ENCODE data around the gene LYRM9. TPM values are rescaled to one million over a fixed set of nuclear protein-coding genes. Genes with fewer than 3 reads are reported as not detected.

The LYRM9 gene
- total RNA-seq, 1 donor from 2014 or later, result 9.5 TPM

DNA sequence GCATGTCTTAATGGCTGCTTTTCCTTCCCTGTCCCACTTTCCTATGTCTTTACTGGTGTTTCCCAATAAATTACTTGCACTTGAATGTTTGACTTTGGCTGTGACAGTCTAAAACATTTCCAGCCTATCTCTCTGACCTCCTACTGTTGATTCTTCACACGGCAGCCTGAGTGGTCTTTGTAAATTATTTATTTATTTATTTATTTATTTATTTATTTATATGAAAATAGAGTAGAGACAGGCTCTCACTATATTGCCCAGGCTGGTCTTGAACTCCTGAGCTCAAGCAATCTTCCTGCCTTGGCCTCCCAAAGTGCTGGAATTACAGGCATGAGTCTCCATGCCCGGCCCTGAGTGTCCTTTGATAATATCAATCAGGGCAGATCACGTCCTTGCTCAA is 28.4 kb upstream of the LYRM9 start:
- no peak for DNase-seq (ENCODE audit: low spot score, unreplicated experiment)
- no peaks in the 10 kb centered on the region for H3K9me3 Mint-ChIP-seq (ENCODE audit: low read depth)
- no peak overlapping the region for H3K27ac Mint-ChIP-seq
- TF ChIP-seq, protein P1, sequence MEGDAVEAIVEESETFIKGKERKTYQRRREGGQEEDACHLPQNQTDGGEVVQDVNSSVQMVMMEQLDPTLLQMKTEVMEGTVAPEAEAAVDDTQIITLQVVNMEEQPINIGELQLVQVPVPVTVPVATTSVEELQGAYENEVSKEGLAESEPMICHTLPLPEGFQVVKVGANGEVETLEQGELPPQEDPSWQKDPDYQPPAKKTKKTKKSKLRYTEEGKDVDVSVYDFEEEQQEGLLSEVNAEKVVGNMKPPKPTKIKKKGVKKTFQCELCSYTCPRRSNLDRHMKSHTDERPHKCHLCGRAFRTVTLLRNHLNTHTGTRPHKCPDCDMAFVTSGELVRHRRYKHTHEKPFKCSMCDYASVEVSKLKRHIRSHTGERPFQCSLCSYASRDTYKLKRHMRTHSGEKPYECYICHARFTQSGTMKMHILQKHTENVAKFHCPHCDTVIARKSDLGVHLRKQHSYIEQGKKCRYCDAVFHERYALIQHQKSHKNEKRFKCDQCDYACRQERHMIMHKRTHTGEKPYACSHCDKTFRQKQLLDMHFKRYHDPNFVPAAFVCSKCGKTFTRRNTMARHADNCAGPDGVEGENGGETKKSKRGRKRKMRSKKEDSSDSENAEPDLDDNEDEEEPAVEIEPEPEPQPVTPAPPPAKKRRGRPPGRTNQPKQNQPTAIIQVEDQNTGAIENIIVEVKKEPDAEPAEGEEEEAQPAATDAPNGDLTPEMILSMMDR (IDR thresholded peaks at IDR 0.05; ENCODE audit: unreplicated experiment), result no peak
- H3K4me1 Mint-ChIP-seq (ENCODE audit: low read depth), result no peaks in the 10 kb centered on the region
- H3K4me3 Mint-ChIP-seq (ENCODE audit: low read depth), result no peak overlapping the region
- H3K27me3 Mint-ChIP-seq, result peaks cover 7% of the 10 kb centered on the region
- H3K36me3 Mint-ChIP-seq (ENCODE audit: insufficient read depth), result no peaks in the 10 kb centered on the region

DNA sequence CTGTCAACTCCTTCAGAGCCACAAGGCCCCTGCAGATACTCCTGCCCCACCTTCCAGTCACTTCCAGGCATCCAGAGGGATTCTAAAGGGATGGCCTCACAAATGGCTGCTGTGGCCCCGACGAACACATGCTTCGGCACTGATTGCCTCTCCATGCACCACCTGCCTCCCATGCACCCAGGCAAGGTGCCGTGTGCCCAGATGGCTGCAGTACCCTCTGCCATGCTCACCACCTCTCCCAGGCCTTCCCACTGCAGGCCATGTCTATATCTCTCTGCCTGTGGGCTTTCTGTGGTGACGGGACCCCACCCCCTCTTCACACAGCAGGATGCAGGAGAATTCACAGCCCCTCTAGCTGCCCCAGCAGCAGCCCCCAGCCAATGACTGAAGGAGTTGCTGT is 27.9 kb upstream of the LYRM9 start:
- H3K27me3 Mint-ChIP-seq, result peaks cover 8% of the 10 kb centered on the region
- no peak overlapping the region for H3K27ac Mint-ChIP-seq
- no peak for DNase-seq (ENCODE audit: low spot score, unreplicated experiment)
- H3K36me3 Mint-ChIP-seq (ENCODE audit: insufficient read depth), result no peaks in the 10 kb centered on the region
- H3K9me3 Mint-ChIP-seq (ENCODE audit: low read depth), result no peaks in the 10 kb centered on the region
- TF ChIP-seq, protein P1 (IDR thresholded peaks at IDR 0.05; ENCODE audit: unreplicated experiment), result no peak
- H3K4me3 Mint-ChIP-seq (ENCODE audit: low read depth), result no peak overlapping the region
- no peaks in the 10 kb centered on the region for H3K4me1 Mint-ChIP-seq (ENCODE audit: low read depth)

DNA sequence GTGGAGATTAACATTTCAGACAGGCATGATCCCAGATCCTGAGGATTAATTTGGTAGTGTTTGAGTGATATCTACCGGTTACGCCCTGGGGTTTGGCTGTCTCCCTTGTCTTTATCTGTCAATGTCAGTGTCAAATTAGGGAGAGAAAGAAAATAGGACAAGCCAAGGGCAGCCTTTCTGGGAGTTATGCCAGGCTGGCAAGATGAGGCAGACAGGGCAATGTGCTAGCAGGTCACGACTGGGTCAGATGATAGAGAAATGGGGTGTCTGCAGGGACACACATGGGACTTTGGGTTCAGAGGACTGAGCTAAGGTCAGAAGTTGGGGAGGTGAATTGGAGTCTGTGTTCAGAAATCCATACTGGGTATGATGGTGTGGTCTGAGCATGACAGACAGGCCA is 27.4 kb upstream of the LYRM9 start:
- Mint-ChIP-seq H3K9me3 (ENCODE audit: low read depth) (no peaks in the 10 kb centered on the region), H3K4me3 (ENCODE audit: low read depth) (no peak overlapping the region), H3K27ac (no peak overlapping the region), H3K4me1 (ENCODE audit: low read depth) (peaks cover 3% of the 10 kb centered on the region), H3K27me3 (peaks cover 8% of the 10 kb centered on the region), H3K36me3 (ENCODE audit: insufficient read depth) (no peaks in the 10 kb centered on the region)
- DNase-seq (ENCODE audit: low spot score, unreplicated experiment), result no peak
- TF ChIP-seq, protein P1 (IDR thresholded peaks at IDR 0.05; ENCODE audit: unreplicated experiment), result no peak

DNA sequence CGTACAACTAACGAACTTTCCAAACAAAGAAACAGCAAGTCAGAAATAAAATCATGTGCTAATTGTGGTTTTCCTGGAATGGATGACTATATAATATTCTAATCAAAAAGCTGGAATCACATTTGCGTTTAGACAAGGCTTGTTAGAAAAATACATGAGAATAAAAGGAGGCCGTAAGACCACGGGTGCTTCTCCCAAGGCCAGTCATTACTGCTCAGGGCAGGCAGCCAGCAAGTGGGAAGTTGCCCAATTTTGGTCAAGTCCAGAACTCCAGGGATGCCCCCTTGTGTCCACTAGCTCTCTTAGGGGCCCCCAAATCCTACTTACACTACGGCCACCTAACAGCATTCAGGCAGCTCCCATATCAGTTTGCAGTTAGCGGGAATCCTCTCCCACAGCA is 25.9 kb upstream of the LYRM9 start:
- H3K9me3 Mint-ChIP-seq (ENCODE audit: low read depth), result no peaks in the 10 kb centered on the region
- no peak for DNase-seq (ENCODE audit: low spot score, unreplicated experiment)
- peaks cover 5% of the 10 kb centered on the region for H3K4me1 Mint-ChIP-seq (ENCODE audit: low read depth)
- no peak overlapping the region for H3K4me3 Mint-ChIP-seq (ENCODE audit: low read depth)
- peaks cover 8% of the 10 kb centered on the region for H3K27me3 Mint-ChIP-seq
- no peaks in the 10 kb centered on the region for H3K36me3 Mint-ChIP-seq (ENCODE audit: insufficient read depth)
- TF ChIP-seq, protein P1 (IDR thresholded peaks at IDR 0.05; ENCODE audit: unreplicated experiment), result no peak
- no peak overlapping the region for H3K27ac Mint-ChIP-seq

DNA sequence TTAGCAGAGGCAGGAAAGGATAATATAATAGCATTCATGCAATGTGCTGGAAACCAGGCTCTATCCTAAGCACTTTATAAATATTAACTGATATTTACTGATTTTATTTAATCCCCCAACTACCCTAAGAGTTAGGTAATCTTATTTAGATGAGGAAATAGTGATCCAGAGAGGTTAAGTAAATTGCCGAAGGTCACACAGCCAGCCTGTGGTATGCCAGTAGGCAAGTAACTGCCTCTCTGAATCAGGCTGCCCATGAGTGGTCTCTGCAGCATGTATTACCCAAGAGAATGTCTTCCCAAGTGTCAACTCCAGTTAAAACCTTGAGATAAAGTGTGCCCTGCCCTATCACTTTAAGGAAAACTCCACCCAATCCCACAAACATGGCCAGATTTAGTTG is 25.3 kb upstream of the LYRM9 start:
- no peak for DNase-seq (ENCODE audit: low spot score, unreplicated experiment)

More for the DNA sequence above, 25.3 kb upstream of the LYRM9 start:
- Mint-ChIP-seq H3K4me1 (ENCODE audit: low read depth) (peaks cover 5% of the 10 kb centered on the region), H3K9me3 (ENCODE audit: low read depth) (no peaks in the 10 kb centered on the region), H3K27ac (no peak overlapping the region), H3K36me3 (ENCODE audit: insufficient read depth) (no peaks in the 10 kb centered on the region), H3K4me3 (ENCODE audit: low read depth) (no peak overlapping the region), H3K27me3 (peaks cover 8% of the 10 kb centered on the region)
- TF ChIP-seq, protein P1 (IDR thresholded peaks at IDR 0.05; ENCODE audit: unreplicated experiment), result no peak

Data from progenitor cell of endocrine pancreas (in vitro differentiated cells).